HCT116 (cell line): ENCODE data around the gene ZNF148. TPM values are rescaled to one million over a fixed set of nuclear protein-coding genes. Genes with fewer than 3 reads are reported as not detected.

Experiments used
- ATAC-seq: fragments of 200-7000 bp; cut with Tn5 transposase; 2 replicates; pipeline ENCODE4 v1.9.1; 2020; ENCODE audit warnings: mild to moderate bottlenecking, moderate library complexity
- BruUV-seq: library from RNA; stranded (reverse); fragments of 400-500 nt; replicated peaks from 2 replicates; lab custom pipeline; 2021; lab: Mats Ljungman, UMichigan
- CTCF ChIA-PET: fragments of 300-600 bp; sonication (Branson Sonifier 250); formaldehyde crosslinking; loops from one replicate; lab custom pipeline; 2021; ENCODE audit warnings: antibody characterized with exemption; lab: Charles Lee
- POLR2A ChIA-PET: fragments of 300-600, 350-600 bp; sonication (Branson Sonifier 250); formaldehyde crosslinking; loops from one replicate; lab custom pipeline; 2021; ENCODE audit warnings: antibody characterized with exemption; lab: Charles Lee
- RAD21 ChIA-PET, 2 experiments: fragments of 300-600 bp; sonication (Branson Sonifier 250); formaldehyde crosslinking; loops; one replicate each; lab custom pipeline; 2023; ENCODE audit warnings: low total read pairs in 2 of 2; ENCODE audit not compliant: uncharacterized antibody in 2 of 2, unreplicated experiment in 2 of 2, low non-redundant PET in 1 of 2; lab: Charles Lee
- DNase-seq: peaks from one replicate; pipeline ENCODE4 v3.0.0-alpha.2; 2010; ENCODE audit warnings: low read depth, low spot score
- H2AFZ ChIP-seq: fragments of 200-600 bp; shearing (Covaris generic), sonication (generic); 2 replicates; pipeline ENCODE4 v1.6.1; 2017; ENCODE audit warnings: low read depth, mixed run types, mixed read lengths, antibody characterized with exemption, low read length; ENCODE audit not compliant: poor library complexity, severe bottlenecking
- H3K27ac ChIP-seq: 2 replicates; pipeline ENCODE4 v1.5.1; 2012; ENCODE audit warnings: low read depth, low read length
- H3K27me3 ChIP-seq: fragments of 200-600 bp; sonication (generic); 2 replicates; pipeline ENCODE4 v1.6.1; 2016; ENCODE audit warnings: mixed run types, low read length, mixed read lengths; ENCODE audit not compliant: insufficient read depth
- H3K36me3 ChIP-seq, 2 experiments: fragments of 200-500 bp in 1 of 2; fragments of 200-600 bp in 1 of 2; sonication (Bioruptor generic) in 1 of 2; sonication (generic) in 1 of 2; 2 replicates each; pipeline versions ENCODE4 v1.5.1 to v1.6.1; 2014 to 2016; ENCODE audit warnings: low read length in 2 of 2, inconsistent platforms in 1 of 2, mixed read lengths in 1 of 2, mixed run types in 1 of 2; ENCODE audit not compliant: insufficient read depth in 2 of 2, control insufficient read depth in 1 of 2
- H3K4me1 ChIP-seq, 2 experiments: fragments of 200-600 bp in 1 of 2; sonication (generic) in 1 of 2; 2 replicates each; pipeline versions ENCODE4 v1.5.1 to v1.6.1; 2012 to 2017; ENCODE audit warnings: low read length in 2 of 2, inconsistent platforms in 1 of 2, mild to moderate bottlenecking in 1 of 2, mixed read lengths in 1 of 2, mixed run types in 1 of 2, moderate library complexity in 1 of 2; ENCODE audit not compliant: insufficient read depth in 2 of 2, control insufficient read depth in 1 of 2
- H3K4me2 ChIP-seq: fragments of 200-600 bp; sonication (generic); 2 replicates; pipeline ENCODE4 v1.6.1; 2017; ENCODE audit warnings: mixed run types, low read length, mixed read lengths
- H3K4me3 ChIP-seq, 2 experiments: fragments of 200-600 bp in 1 of 2; sonication (generic) in 1 of 2; replicated peaks in 1 of 2; 2 replicates each; pipeline ENCODE4 v1.5.1; 2011 to 2016; ENCODE audit warnings: low read length in 2 of 2, control low read depth in 1 of 2, low read depth in 1 of 2, mild to moderate bottlenecking in 1 of 2, mixed read lengths in 1 of 2, mixed run types in 1 of 2
- H3K79me2 ChIP-seq: fragments of 200-600 bp; sonication (generic); 2 replicates; pipeline ENCODE4 v1.6.1; 2017; ENCODE audit warnings: mild to moderate bottlenecking, mixed run types, low read length, moderate library complexity, mixed read lengths; ENCODE audit not compliant: insufficient read depth
- H3K9ac ChIP-seq: fragments of 200-600 bp; sonication (generic); 2 replicates; pipeline ENCODE4 v1.6.1; 2016; ENCODE audit warnings: low read length, mixed read lengths
- H3K9me2 ChIP-seq: fragments of 200-600 bp; sonication (generic), shearing (Covaris generic); 2 replicates; pipeline ENCODE4 v1.6.1; 2017; ENCODE audit warnings: mixed run types, mild to moderate bottlenecking, moderate library complexity; ENCODE audit not compliant: insufficient read depth
- H3K9me3 ChIP-seq, 2 experiments: fragments of 200-500 bp in 1 of 2; fragments of 200-600 bp in 1 of 2; sonication (Bioruptor generic) in 1 of 2; sonication (generic) in 1 of 2; 2 replicates each; pipeline ENCODE4 v1.6.1; 2014 to 2017; ENCODE audit warnings: low read length in 2 of 2, mixed read lengths in 2 of 2, inconsistent platforms in 1 of 2, low read depth in 1 of 2, mild to moderate bottlenecking in 1 of 2, mixed run types in 1 of 2, moderate library complexity in 1 of 2; ENCODE audit not compliant: control insufficient read depth in 1 of 2, insufficient read depth in 1 of 2
- H4K20me1 ChIP-seq: fragments of 200-600 bp; sonication (generic), shearing (Covaris generic); 2 replicates; pipeline ENCODE4 v1.6.1; 2017; ENCODE audit warnings: mixed run types, mild to moderate bottlenecking, moderate library complexity; ENCODE audit not compliant: insufficient read depth
- CBX3 ChIP-seq: IDR thresholded peaks from 2 replicates; pipeline ENCODE4 v1.6.1; 2012; ENCODE audit warnings: low read depth
- EGR1 ChIP-seq: IDR thresholded peaks from 2 replicates; pipeline ENCODE4 v1.6.1; 2012; ENCODE audit warnings: low read depth
- ELF1 ChIP-seq: IDR thresholded peaks from 2 replicates; pipeline ENCODE4 v1.6.1; 2012; ENCODE audit warnings: low read depth, borderline replicate concordance
- EZH2 ChIP-seq: fragments of 200-600 bp; sonication (generic); IDR thresholded peaks from 2 replicates; pipeline ENCODE4 v1.6.1; 2017; ENCODE audit warnings: antibody characterized with exemption, mixed run types
- FOSL1 ChIP-seq: IDR thresholded peaks from 2 replicates; pipeline ENCODE4 v1.6.1; 2012; ENCODE audit warnings: low read depth
- JUND ChIP-seq: IDR thresholded peaks from 2 replicates; pipeline ENCODE4 v1.6.1; 2012
- POLR2A ChIP-seq: IDR thresholded peaks from 2 replicates; pipeline ENCODE4 v1.7.0; 2011; ENCODE audit warnings: borderline replicate concordance; ENCODE audit not compliant: insufficient read depth, insufficient read length; ENCODE audit errors: extremely low read depth
- POLR2AphosphoS5 ChIP-seq: IDR thresholded peaks from 2 replicates; pipeline ENCODE4 v1.6.1; 2011; ENCODE audit warnings: mild to moderate bottlenecking, low read depth, low read length, moderate library complexity
- RAD21 ChIP-seq: IDR thresholded peaks from 2 replicates; pipeline ENCODE4 v1.6.1; 2012; ENCODE audit warnings: low read depth, mild to moderate bottlenecking
- SIN3A ChIP-seq: IDR thresholded peaks from 2 replicates; pipeline ENCODE4 v1.6.1; 2012; ENCODE audit warnings: low read depth
- SRF ChIP-seq: IDR thresholded peaks from 2 replicates; pipeline ENCODE4 v1.6.1; 2012; ENCODE audit warnings: low read depth
- ZFX ChIP-seq: fragments of 450-650 bp; IDR thresholded peaks from 2 replicates; pipeline ENCODE4 v1.6.1; 2017
- ZNF274 ChIP-seq: fragments of 200-500 bp; sonication (Bioruptor generic); IDR thresholded peaks from 2 replicates; pipeline ENCODE4 v1.6.1; 2014; ENCODE audit warnings: mild to moderate bottlenecking, low read depth, low read length, inconsistent platforms
- intact Hi-C: fragments of 100-400 bp; cut with micrococcal nuclease; formaldehyde crosslinking; loops from 2 replicates; pipeline ENCODE4 v1.10.0; 2022
- total RNA-seq: library from RNA; stranded (reverse); gene quantifications from one replicate; pipeline ENCODE4 v1.2.1, GENCODE V29; 2021; ENCODE audit not compliant: unreplicated experiment
- TF ChIP-seq, protein P1 (sequence below): IDR thresholded peaks from 2 replicates; pipeline ENCODE4 v1.6.1; 2012
- TF ChIP-seq, protein P2 (sequence below): IDR thresholded peaks from 2 replicates; pipeline ENCODE4 v1.6.1; 2012
- TF ChIP-seq, protein P3 (sequence below), 3 experiments: fragments of 200-600 bp in 1 of 3; sonication (generic) in 1 of 3; IDR thresholded peaks in 2 of 3; conservative IDR thresholded peaks in 1 of 3; 2 replicates each; pipeline ENCODE4 v1.5.1; 2012 to 2017; ENCODE audit warnings: low read depth in 2 of 3, low read length in 2 of 3, antibody characterized with exemption in 1 of 3, borderline replicate concordance in 1 of 3, control low read depth in 1 of 3, mild to moderate bottlenecking in 1 of 3, mixed read lengths in 1 of 3, mixed run types in 1 of 3, moderate library complexity in 1 of 3; ENCODE audit not compliant: insufficient read depth in 1 of 3
- TF ChIP-seq, protein P4 (sequence below): IDR thresholded peaks from 2 replicates; pipeline ENCODE4 v1.6.1; 2011; ENCODE audit warnings: mild to moderate bottlenecking, low read length, moderate library complexity; ENCODE audit not compliant: insufficient replicate concordance; ENCODE audit errors: extremely low read depth
- TF ChIP-seq, protein P5 (sequence below): IDR thresholded peaks from 2 replicates; pipeline ENCODE4 v1.6.1; 2012; ENCODE audit warnings: low read depth

Gene ZNF148
- total RNA-seq, 1 experiment from 2014 or later = 35.0 TPM

DNA sequence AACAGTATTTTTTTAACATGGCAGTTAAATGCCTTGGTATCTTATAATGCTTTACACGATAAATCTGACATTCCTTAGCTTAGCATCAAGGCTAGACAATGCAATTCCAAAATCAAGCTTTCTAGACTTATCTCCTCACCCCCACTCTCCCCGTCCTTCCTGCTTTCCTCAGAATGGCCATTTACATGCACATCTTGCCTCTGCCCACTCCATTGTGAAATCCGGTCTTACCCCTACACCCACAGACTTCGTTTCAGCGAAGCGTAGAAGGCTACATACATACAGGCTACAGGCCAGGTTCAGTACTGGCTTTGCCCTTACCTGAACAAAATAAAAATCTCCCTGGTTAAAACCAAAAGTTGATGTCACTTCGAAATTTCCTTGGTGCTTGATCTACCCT lies 104.0 kb downstream of the ZNF148 start:
- Histone ChIP-seq H2AFZ (no peak overlapping the region), H3K9ac (no peak overlapping the region), H3K4me3 (no peak overlapping the region), H3K4me2 (no peak overlapping the region), H3K36me3 (0 out of 4 replicates have a peak, but pooled peaks cover 0 to 2% of the 10 kb centered on the region in 2 experiments), H3K79me2 (peaks cover 8% of the 10 kb centered on the region; the same call in 1 of the 2 replicates), H3K9me2 (no peaks in the 10 kb centered on the region), H3K27me3 (no peaks in the 10 kb centered on the region), H3K27ac (no peak overlapping the region), H4K20me1 (peaks cover under 1% of the 10 kb centered on the region; the same call in 1 of the 2 replicates), H3K9me3 (no peaks in the 10 kb centered on the region), H3K4me1 (no peaks in the 10 kb centered on the region)
- CTCF ChIA-PET = no interaction called here
- intact Hi-C loops = no loop called here
- no peak for DNase-seq
- no TSS peak for BruUV-seq
- TF ChIP-seq, protein P1, sequence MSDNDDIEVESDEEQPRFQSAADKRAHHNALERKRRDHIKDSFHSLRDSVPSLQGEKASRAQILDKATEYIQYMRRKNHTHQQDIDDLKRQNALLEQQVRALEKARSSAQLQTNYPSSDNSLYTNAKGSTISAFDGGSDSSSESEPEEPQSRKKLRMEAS = no peak
- TF ChIP-seq ZNF274 (no peak), POLR2AphosphoS5 (no peak), EGR1 (no peak), FOSL1 (no peak), ELF1 (no peak), SRF (no peak), POLR2A (no peak), RAD21 (no peak), EZH2 (no peak), SIN3A (no peak), ZFX (no peak), JUND (no peak), CBX3 (no peak)
- TF ChIP-seq, protein P2, sequence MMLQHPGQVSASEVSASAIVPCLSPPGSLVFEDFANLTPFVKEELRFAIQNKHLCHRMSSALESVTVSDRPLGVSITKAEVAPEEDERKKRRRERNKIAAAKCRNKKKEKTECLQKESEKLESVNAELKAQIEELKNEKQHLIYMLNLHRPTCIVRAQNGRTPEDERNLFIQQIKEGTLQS = no peak
- TF ChIP-seq, protein P3, sequence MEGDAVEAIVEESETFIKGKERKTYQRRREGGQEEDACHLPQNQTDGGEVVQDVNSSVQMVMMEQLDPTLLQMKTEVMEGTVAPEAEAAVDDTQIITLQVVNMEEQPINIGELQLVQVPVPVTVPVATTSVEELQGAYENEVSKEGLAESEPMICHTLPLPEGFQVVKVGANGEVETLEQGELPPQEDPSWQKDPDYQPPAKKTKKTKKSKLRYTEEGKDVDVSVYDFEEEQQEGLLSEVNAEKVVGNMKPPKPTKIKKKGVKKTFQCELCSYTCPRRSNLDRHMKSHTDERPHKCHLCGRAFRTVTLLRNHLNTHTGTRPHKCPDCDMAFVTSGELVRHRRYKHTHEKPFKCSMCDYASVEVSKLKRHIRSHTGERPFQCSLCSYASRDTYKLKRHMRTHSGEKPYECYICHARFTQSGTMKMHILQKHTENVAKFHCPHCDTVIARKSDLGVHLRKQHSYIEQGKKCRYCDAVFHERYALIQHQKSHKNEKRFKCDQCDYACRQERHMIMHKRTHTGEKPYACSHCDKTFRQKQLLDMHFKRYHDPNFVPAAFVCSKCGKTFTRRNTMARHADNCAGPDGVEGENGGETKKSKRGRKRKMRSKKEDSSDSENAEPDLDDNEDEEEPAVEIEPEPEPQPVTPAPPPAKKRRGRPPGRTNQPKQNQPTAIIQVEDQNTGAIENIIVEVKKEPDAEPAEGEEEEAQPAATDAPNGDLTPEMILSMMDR (IDR thresholded peaks at IDR 0.05 in 2 of 3, conservative IDR thresholded peaks at IDR 0.05 in 1 of 3; ENCODE audit: borderline replicate concordance in 1 of 3, insufficient read depth in 1 of 3, low read depth in 2 of 3, low read length in 2 of 3) = no peak
- TF ChIP-seq, protein P4, sequence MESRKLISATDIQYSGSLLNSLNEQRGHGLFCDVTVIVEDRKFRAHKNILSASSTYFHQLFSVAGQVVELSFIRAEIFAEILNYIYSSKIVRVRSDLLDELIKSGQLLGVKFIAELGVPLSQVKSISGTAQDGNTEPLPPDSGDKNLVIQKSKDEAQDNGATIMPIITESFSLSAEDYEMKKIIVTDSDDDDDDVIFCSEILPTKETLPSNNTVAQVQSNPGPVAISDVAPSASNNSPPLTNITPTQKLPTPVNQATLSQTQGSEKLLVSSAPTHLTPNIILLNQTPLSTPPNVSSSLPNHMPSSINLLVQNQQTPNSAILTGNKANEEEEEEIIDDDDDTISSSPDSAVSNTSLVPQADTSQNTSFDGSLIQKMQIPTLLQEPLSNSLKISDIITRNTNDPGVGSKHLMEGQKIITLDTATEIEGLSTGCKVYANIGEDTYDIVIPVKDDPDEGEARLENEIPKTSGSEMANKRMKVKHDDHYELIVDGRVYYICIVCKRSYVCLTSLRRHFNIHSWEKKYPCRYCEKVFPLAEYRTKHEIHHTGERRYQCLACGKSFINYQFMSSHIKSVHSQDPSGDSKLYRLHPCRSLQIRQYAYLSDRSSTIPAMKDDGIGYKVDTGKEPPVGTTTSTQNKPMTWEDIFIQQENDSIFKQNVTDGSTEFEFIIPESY = no peak
- TF ChIP-seq, protein P5, sequence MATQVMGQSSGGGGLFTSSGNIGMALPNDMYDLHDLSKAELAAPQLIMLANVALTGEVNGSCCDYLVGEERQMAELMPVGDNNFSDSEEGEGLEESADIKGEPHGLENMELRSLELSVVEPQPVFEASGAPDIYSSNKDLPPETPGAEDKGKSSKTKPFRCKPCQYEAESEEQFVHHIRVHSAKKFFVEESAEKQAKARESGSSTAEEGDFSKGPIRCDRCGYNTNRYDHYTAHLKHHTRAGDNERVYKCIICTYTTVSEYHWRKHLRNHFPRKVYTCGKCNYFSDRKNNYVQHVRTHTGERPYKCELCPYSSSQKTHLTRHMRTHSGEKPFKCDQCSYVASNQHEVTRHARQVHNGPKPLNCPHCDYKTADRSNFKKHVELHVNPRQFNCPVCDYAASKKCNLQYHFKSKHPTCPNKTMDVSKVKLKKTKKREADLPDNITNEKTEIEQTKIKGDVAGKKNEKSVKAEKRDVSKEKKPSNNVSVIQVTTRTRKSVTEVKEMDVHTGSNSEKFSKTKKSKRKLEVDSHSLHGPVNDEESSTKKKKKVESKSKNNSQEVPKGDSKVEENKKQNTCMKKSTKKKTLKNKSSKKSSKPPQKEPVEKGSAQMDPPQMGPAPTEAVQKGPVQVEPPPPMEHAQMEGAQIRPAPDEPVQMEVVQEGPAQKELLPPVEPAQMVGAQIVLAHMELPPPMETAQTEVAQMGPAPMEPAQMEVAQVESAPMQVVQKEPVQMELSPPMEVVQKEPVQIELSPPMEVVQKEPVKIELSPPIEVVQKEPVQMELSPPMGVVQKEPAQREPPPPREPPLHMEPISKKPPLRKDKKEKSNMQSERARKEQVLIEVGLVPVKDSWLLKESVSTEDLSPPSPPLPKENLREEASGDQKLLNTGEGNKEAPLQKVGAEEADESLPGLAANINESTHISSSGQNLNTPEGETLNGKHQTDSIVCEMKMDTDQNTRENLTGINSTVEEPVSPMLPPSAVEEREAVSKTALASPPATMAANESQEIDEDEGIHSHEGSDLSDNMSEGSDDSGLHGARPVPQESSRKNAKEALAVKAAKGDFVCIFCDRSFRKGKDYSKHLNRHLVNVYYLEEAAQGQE = no peak
- RAD21 ChIA-PET = no interaction called here
- POLR2A ChIA-PET = no interaction called here
- no peak for ATAC-seq
